ENCODE data around the gene TAF9. TPM values are rescaled to one million over a fixed set of nuclear protein-coding genes. Genes with fewer than 3 reads are reported as not detected.
"Not testable (repeated sequence)": the region's sequence is repeated elsewhere in the genome, so short reads cannot be mapped to it uniquely, and the experiment has no call there.

Gene TAF9
- total and polyA plus RNA-seq, 7 donors, result 38.8 to 92.9 (median 53.3) TPM

GRCh38 chr5:69343083-69343482 lies 26.2 kb downstream of the TAF9 start:
- H3K4me3 ChIP-seq, result no peak overlapping the region
- intact Hi-C loops (cut with DNase I), result no loop called here
- H3K4me1 ChIP-seq, result no peaks in the 10 kb centered on the region
- TF ChIP-seq CTCF (IDR thresholded peaks at IDR 0.05), result no peak
- no peaks in the 10 kb centered on the region for H3K36me3 ChIP-seq (ENCODE audit: insufficient read depth in 1 of 2, low read depth in 1 of 2)
- no peak overlapping the region for H3K27ac ChIP-seq
- no peaks in the 10 kb centered on the region for H3K27me3 ChIP-seq (ENCODE audit: insufficient read depth in 3 of 3, low read length in 2 of 3)
- WGBS, 3 donors, result 53 to 69% (median 59%) methylated on average over 1 of the region's 1 CpG
- no peak for DNase-seq
- ATAC-seq, result no peak
- H3K9me3 ChIP-seq, result no peaks in the 10 kb centered on the region

GRCh38 chr5:69341520-69342161 lies 27.7 kb downstream of the TAF9 start:
- 83 to 88% (median 87%) methylated on average over 4 of the region's 4 CpGs for WGBS, 3 donors
- H3K36me3 ChIP-seq (ENCODE audit: insufficient read depth in 1 of 2, low read depth in 1 of 2), result no peaks in the 10 kb centered on the region
- H3K27me3 ChIP-seq (ENCODE audit: insufficient read depth in 3 of 3, low read length in 2 of 3), result no peaks in the 10 kb centered on the region
- H3K4me3 ChIP-seq, result no peak overlapping the region
- DNase-seq (no peak), ATAC-seq (no peak)
- H3K4me1 ChIP-seq, result no peaks in the 10 kb centered on the region
- H3K27ac ChIP-seq, result no peak overlapping the region
- intact Hi-C loops (cut with DNase I), result no loop called here
- no peak for TF ChIP-seq CTCF (IDR thresholded peaks at IDR 0.05)
- no peaks in the 10 kb centered on the region for H3K9me3 ChIP-seq

- no peak overlapping the region for H3K4me3 ChIP-seq
- H3K9me3 ChIP-seq, result no peaks in the 10 kb centered on the region
- 83 to 91% (median 89%) methylated on average over 7 of the region's 7 CpGs for WGBS, 3 donors
- no peak for TF ChIP-seq CTCF (IDR thresholded peaks at IDR 0.05)
- no peak for ATAC-seq
- H3K27me3 ChIP-seq (ENCODE audit: insufficient read depth in 3 of 3, low read length in 2 of 3), result no peaks in the 10 kb centered on the region
- H3K36me3 ChIP-seq (ENCODE audit: insufficient read depth in 1 of 2, low read depth in 1 of 2), result no peaks in the 10 kb centered on the region
- intact Hi-C loops (cut with DNase I), result loop anchor here (2.0 to 10.0 kb wide), 3 partner anchors 241 to 293 kb away; partner anchors contain the start of gene SLC30A5 (in 1 of the 2)
- H3K4me1 ChIP-seq, result peaks cover 9% of the 10 kb centered on the region
- no peak for DNase-seq
- no peak overlapping the region for H3K27ac ChIP-seq
Observed at GRCh38 chr5:69335341-69335935, 33.9 kb downstream of the TAF9 start.

GRCh38 chr5:69334793-69335268 lies 34.5 kb downstream of the TAF9 start:
- H3K27me3 ChIP-seq (ENCODE audit: insufficient read depth in 3 of 3, low read length in 2 of 3), result no peaks in the 10 kb centered on the region
- ATAC-seq (peak; percentile 84 to 89 (median 86)), DNase-seq (peak; percentile 86 to 92)
- H3K27ac ChIP-seq, result no peak overlapping the region
- intact Hi-C loops (cut with DNase I), result loop anchor here (2.0 to 10.0 kb wide), 3 partner anchors 240 to 293 kb away; partner anchors contain the start of gene SLC30A5 (in 1 of the 2)
- WGBS, 3 donors, result 11 to 12% (median 12%) methylated on average over 18 of the region's 18 CpGs
- no peaks in the 10 kb centered on the region for H3K36me3 ChIP-seq (ENCODE audit: insufficient read depth in 1 of 2, low read depth in 1 of 2)
- TF ChIP-seq CTCF (IDR thresholded peaks at IDR 0.05), result peak; percentile 79
- no peaks in the 10 kb centered on the region for H3K9me3 ChIP-seq
- peaks cover 9% of the 10 kb centered on the region for H3K4me1 ChIP-seq
- H3K4me3 ChIP-seq, result no peak overlapping the region

- WGBS, 3 donors, result 91 to 94% (median 93%) methylated on average over 25 of the region's 25 CpGs
- not testable (repeated sequence) for H3K4me3 ChIP-seq; H3K9me3 ChIP-seq; H3K36me3 ChIP-seq (ENCODE audit: insufficient read depth in 1 of 2, low read depth in 1 of 2); ATAC-seq; DNase-seq; H3K4me1 ChIP-seq; H3K27me3 ChIP-seq (ENCODE audit: insufficient read depth in 3 of 3, low read length in 2 of 3)
- H3K27ac ChIP-seq, result peak overlapping the region; percentile 83
- intact Hi-C loops (cut with DNase I), result loop anchor here in 1 of 2 donors (2.0 to 10.0 kb wide), 2 partner anchors 239 to 291 kb away; partner anchors contain the start of gene SLC30A5
Observed at GRCh38 chr5:69333668-69334315, 35.5 kb downstream of the TAF9 start.

Measured in psoas muscle (tissue), 8 donors.